Loucy (cell line): Measurements from ENCODE around the gene NEDD4L.

ENCODE experiments used
- H2AFZ ChIP-seq: fragments of 200-600 bp; sonication (generic); 2 replicates; pipeline ENCODE4 v1.6.0; 2016; ENCODE audit warnings: antibody characterized with exemption, mild to moderate bottlenecking, low read length, moderate library complexity
- H3F3A ChIP-seq: fragments of 200-600 bp; 2 replicates; pipeline ENCODE4 v1.6.0; 2016; ENCODE audit warnings: antibody characterized with exemption, low read depth, mild to moderate bottlenecking
- H3K27me3 ChIP-seq: fragments of 200-600 bp; sonication (generic); 2 replicates; pipeline ENCODE4 v1.6.1; 2014; ENCODE audit warnings: low read length, mild to moderate bottlenecking; ENCODE audit not compliant: insufficient read depth, poor library complexity, severe bottlenecking
- H3K36me3 ChIP-seq: fragments of 200-600 bp; sonication (generic); 2 replicates; pipeline ENCODE4 v1.6.1; 2016; ENCODE audit warnings: low read length; ENCODE audit not compliant: insufficient read depth
- H3K4me1 ChIP-seq: fragments of 200-600 bp; sonication (generic); 2 replicates; pipeline ENCODE4 v1.5.1; 2014; ENCODE audit warnings: low read length, mild to moderate bottlenecking; ENCODE audit not compliant: insufficient read depth, poor library complexity, severe bottlenecking
- H3K4me2 ChIP-seq: fragments of 200-600 bp; sonication (generic); 2 replicates; pipeline ENCODE4 v1.6.0; 2014; ENCODE audit warnings: antibody characterized with exemption, low read length, low read depth, mild to moderate bottlenecking; ENCODE audit not compliant: poor library complexity, severe bottlenecking
- H3K4me3 ChIP-seq: fragments of 200-600 bp; sonication (generic); 2 replicates; pipeline ENCODE4 v1.5.1; 2014; ENCODE audit warnings: low read length, mild to moderate bottlenecking, mixed read lengths; ENCODE audit not compliant: poor library complexity, severe bottlenecking
- H3K79me2 ChIP-seq: fragments of 200-600 bp; sonication (generic); 2 replicates; pipeline ENCODE4 v1.6.1; 2014; ENCODE audit warnings: low read length; ENCODE audit not compliant: insufficient read depth
- H3K9ac ChIP-seq: fragments of 200-600 bp; sonication (generic); 2 replicates; pipeline ENCODE4 v1.6.0; 2014; ENCODE audit warnings: mild to moderate bottlenecking, low read depth, low read length, moderate library complexity; ENCODE audit not compliant: poor library complexity, severe bottlenecking
- H3K9me2 ChIP-seq: fragments of 200-600 bp; sonication (generic); replicated peaks from 2 replicates; pipeline ENCODE4 v1.6.1; 2016; ENCODE audit warnings: low read depth, low read length, mixed read lengths
- H3K9me3 ChIP-seq: fragments of 200-600 bp; sonication (generic); 2 replicates; pipeline ENCODE4 v1.6.1; 2014; ENCODE audit warnings: mild to moderate bottlenecking, antibody characterized with exemption, low read length, low read depth; ENCODE audit not compliant: insufficient read depth
- H4K20me1 ChIP-seq: fragments of 200-600 bp; sonication (generic); 2 replicates; pipeline ENCODE4 v1.6.0; 2014; ENCODE audit warnings: antibody characterized with exemption, low read length, mild to moderate bottlenecking; ENCODE audit not compliant: insufficient read depth, poor library complexity, severe bottlenecking
- CTCF ChIP-seq: fragments of 200-600 bp; sonication (generic); conservative IDR thresholded peaks from 2 replicates; pipeline ENCODE4 v1.5.1; 2014; ENCODE audit warnings: mild to moderate bottlenecking, antibody characterized with exemption, low read length
- EZH2phosphoT487 ChIP-seq: fragments of 200-600 bp; IDR thresholded peaks from 2 replicates; pipeline ENCODE4 v1.6.1; 2018; ENCODE audit warnings: antibody characterized with exemption, mild to moderate bottlenecking, moderate library complexity, borderline replicate concordance

The NEDD4L gene

GRCh38 chr18:58207520-58208152 lies 163.6 kb downstream of the NEDD4L start:
- Histone ChIP-seq H3K4me2 (no peak overlapping the region), H3K4me3 (no peak overlapping the region), H2AFZ (no peak overlapping the region), H3K27me3 (no peaks in the 10 kb centered on the region), H3K9me3 (no peaks in the 10 kb centered on the region), H3K4me1 (no peaks in the 10 kb centered on the region), H3K9me2 (no peaks in the 10 kb centered on the region), H3K36me3 (no peaks in the 10 kb centered on the region), H3K79me2 (no peaks in the 10 kb centered on the region), H3F3A (no peaks in the 10 kb centered on the region), H4K20me1 (no peaks in the 10 kb centered on the region), H3K9ac (no peak overlapping the region)
- no peak for TF ChIP-seq CTCF
- no peak for TF ChIP-seq EZH2phosphoT487

GRCh38 chr18:58208207-58208932 lies 164.3 kb downstream of the NEDD4L start:
- Histone ChIP-seq H3K79me2 (no peaks in the 10 kb centered on the region), H3K4me2 (no peak overlapping the region)
- TF ChIP-seq EZH2phosphoT487 = no peak

GRCh38 chr18:58209326-58209725 lies 165.3 kb downstream of the NEDD4L start:
- Histone ChIP-seq H3K79me2 (no peaks in the 10 kb centered on the region), H3K9me3 (no peaks in the 10 kb centered on the region), H3F3A (no peaks in the 10 kb centered on the region; the same call in 1 of the 2 replicates), H3K36me3 (no peaks in the 10 kb centered on the region), H3K27me3 (no peaks in the 10 kb centered on the region), H2AFZ (no peak overlapping the region), H4K20me1 (no peaks in the 10 kb centered on the region), H3K9ac (no peak overlapping the region), H3K4me1 (peaks cover 14% of the 10 kb centered on the region), H3K4me2 (no peak overlapping the region), H3K4me3 (no peak overlapping the region), H3K9me2 (no peaks in the 10 kb centered on the region)
- no peak for TF ChIP-seq CTCF
- no peak for TF ChIP-seq EZH2phosphoT487

More at GRCh38 chr18:58208207-58208932, 164.3 kb downstream of the NEDD4L start:
- H3K27me3 ChIP-seq = no peaks in the 10 kb centered on the region
- H3K4me1 ChIP-seq = peaks cover 4% of the 10 kb centered on the region
- no peaks in the 10 kb centered on the region for H3K9me3 ChIP-seq
- no peaks in the 10 kb centered on the region for H3K9me2 ChIP-seq
- H3K9ac ChIP-seq = no peak overlapping the region
- H3K36me3 ChIP-seq = no peaks in the 10 kb centered on the region
- no peak overlapping the region for H2AFZ ChIP-seq
- no peaks in the 10 kb centered on the region for H4K20me1 ChIP-seq
- no peak overlapping the region for H3K4me3 ChIP-seq
- H3F3A ChIP-seq = no peaks in the 10 kb centered on the region; the same call in 1 of the 2 replicates
